ENCODE data around the gene DTX2.

- TF ChIP-seq CTCF (IDR thresholded peaks at IDR 0.05), result no peak
- TF ChIP-seq EZH2 (IDR thresholded peaks at IDR 0.05; ENCODE audit: borderline replicate concordance, insufficient read depth, low read depth, low read length, poor library complexity, severe bottlenecking), result no peak
Measured at GRCh38 chr7:76425156-76425555, 36.4 kb upstream of the DTX2 start.

Data from B cell (primary cell).